Right atrium auricular region (tissue), 2 donors: ENCODE data around the gene C1QC. TPM values are rescaled to one million over a fixed set of nuclear protein-coding genes. Genes with fewer than 3 reads are reported as not detected.

Experiments
- DNase-seq: peaks from one replicate; pipeline ENCODE4 v3.0.0-alpha.2; 2019; ENCODE audit warnings: low spot score
- H3K27ac ChIP-seq, 2 donors: fragments of 200-600 bp; sonication (generic); 1 replicate in 1 of 2; 2 replicates in 1 of 2; pipeline ENCODE4 v1.5.1; 2016 to 2019
- H3K27me3 ChIP-seq, 2 donors: fragments of 200-600 bp; sonication (generic); one replicate each; pipeline versions ENCODE4 v1.5.1 to v1.6.0; 2017 to 2019
- H3K36me3 ChIP-seq: fragments of 200-600 bp; sonication (generic); one replicate; pipeline ENCODE4 v1.5.1; 2016
- H3K4me1 ChIP-seq, 2 donors: fragments of 200-600 bp; sonication (generic); one replicate each; pipeline versions ENCODE4 v1.5.1 to v1.6.0; 2017 to 2019
- H3K4me3 ChIP-seq, 2 donors: fragments of 200-600 bp; sonication (generic); 1 replicate in 1 of 2; 2 replicates in 1 of 2; pipeline ENCODE4 v1.5.1; 2017 to 2019; ENCODE audit warnings: mild to moderate bottlenecking in 1 of 2, moderate library complexity in 1 of 2
- H3K9me3 ChIP-seq, 2 donors: fragments of 200-600 bp; sonication (generic); one replicate each; pipeline ENCODE4 v1.5.1; 2019
- CTCF ChIP-seq, 2 donors: fragments of 200-600 bp; sonication (generic); IDR thresholded peaks; one replicate each; pipeline ENCODE4 v1.5.1; 2019; ENCODE audit warnings: antibody characterized with exemption in 2 of 2
- total RNA-seq, 2 donors: library from RNA; depleted of rRNA; stranded (reverse); fragments of >200 nt; gene quantifications; one replicate each; pipeline ENCODE4 v1.1.0, GENCODE V29; 2016

Gene C1QC
- total RNA-seq, 2 donors from 2014 or later, result 31.4 to 126 TPM

GRCh38 chr1:22607154-22607553 is 36.3 kb upstream of the C1QC start:
- Histone ChIP-seq H3K36me3 (no peaks in the 10 kb centered on the region), H3K27me3 (no peaks in the 10 kb centered on the region), H3K27ac (no peak overlapping the region), H3K4me3 (no peak overlapping the region), H3K9me3 (no peaks in the 10 kb centered on the region), H3K4me1 (no peaks in the 10 kb centered on the region)
- DNase-seq, result no peak
- no peak for TF ChIP-seq CTCF (IDR thresholded peaks at IDR 0.05)

GRCh38 chr1:22608361-22608760 is 35.1 kb upstream of the C1QC start:
- DNase-seq, result no peak
- no peak for TF ChIP-seq CTCF (IDR thresholded peaks at IDR 0.05)
- no peak overlapping the region for H3K4me3 ChIP-seq
- no peaks in the 10 kb centered on the region for H3K36me3 ChIP-seq
- no peaks in the 10 kb centered on the region for H3K9me3 ChIP-seq
- no peaks in the 10 kb centered on the region for H3K27me3 ChIP-seq
- no peak overlapping the region for H3K27ac ChIP-seq
- no peaks in the 10 kb centered on the region for H3K4me1 ChIP-seq

- Histone ChIP-seq H3K27me3 (no peaks in the 10 kb centered on the region), H3K4me1 (no peaks in the 10 kb centered on the region), H3K27ac (no peak overlapping the region), H3K9me3 (no peaks in the 10 kb centered on the region), H3K4me3 (no peak overlapping the region), H3K36me3 (no peaks in the 10 kb centered on the region)
- no peak for DNase-seq
- TF ChIP-seq CTCF (IDR thresholded peaks at IDR 0.05), result no peak
Observed at GRCh38 chr1:22609291-22609690, 34.1 kb upstream of the C1QC start.

GRCh38 chr1:22611530-22611947 is 31.9 kb upstream of the C1QC start:
- H3K4me1 ChIP-seq, result no peaks in the 10 kb centered on the region
- no peaks in the 10 kb centered on the region for H3K9me3 ChIP-seq
- TF ChIP-seq CTCF (IDR thresholded peaks at IDR 0.05), result no peak
- H3K27ac ChIP-seq, result no peak overlapping the region
- no peak for DNase-seq
- H3K36me3 ChIP-seq, result no peaks in the 10 kb centered on the region
- H3K27me3 ChIP-seq, result no peaks in the 10 kb centered on the region
- H3K4me3 ChIP-seq, result no peak overlapping the region

- no peaks in the 10 kb centered on the region for H3K9me3 ChIP-seq
- no peaks in the 10 kb centered on the region for H3K4me1 ChIP-seq
- no peak for DNase-seq
- no peaks in the 10 kb centered on the region for H3K27me3 ChIP-seq
- H3K36me3 ChIP-seq, result no peaks in the 10 kb centered on the region
- H3K4me3 ChIP-seq, result no peak overlapping the region
- TF ChIP-seq CTCF (IDR thresholded peaks at IDR 0.05), result no peak
- H3K27ac ChIP-seq, result no peak overlapping the region
Observed at GRCh38 chr1:22612671-22613571, 30.5 kb upstream of the C1QC start.

- Histone ChIP-seq H3K4me1 (no peaks in the 10 kb centered on the region), H3K27me3 (no peaks in the 10 kb centered on the region), H3K4me3 (no peak overlapping the region), H3K9me3 (no peaks in the 10 kb centered on the region), H3K36me3 (no peaks in the 10 kb centered on the region), H3K27ac (no peak overlapping the region)
- DNase-seq, result no peak
- no peak for TF ChIP-seq CTCF (IDR thresholded peaks at IDR 0.05)
Observed at GRCh38 chr1:22613572-22613918, 29.9 kb upstream of the C1QC start.
